PC-9 (cell line): ENCODE results near the gene PLEKHA7. TPM values are rescaled to one million over a fixed set of nuclear protein-coding genes. Genes with fewer than 3 reads are reported as not detected.

Source experiments
- BruUV-seq: library from RNA; stranded (reverse); fragments of 400-500 nt; replicated peaks from 2 replicates; lab custom pipeline; 2021; lab: Mats Ljungman, UMichigan
- CTCF ChIA-PET: fragments of 300-600 bp; sonication (Branson Sonifier 250); formaldehyde crosslinking; loops from one replicate; lab custom pipeline; 2022; ENCODE audit warnings: antibody characterized with exemption; lab: Charles Lee
- POLR2A ChIA-PET: fragments of 300-600 bp; sonication (Branson Sonifier 250); formaldehyde crosslinking; loops from one replicate; lab custom pipeline; 2022; ENCODE audit warnings: antibody characterized with exemption; ENCODE audit not compliant: unreplicated experiment; lab: Charles Lee
- DNase-seq, 2 experiments: peaks; one replicate each; pipeline versions ENCODE4 v3.0.0 to v3.0.0-alpha.2; 2015 to 2022; ENCODE audit warnings: mixed read lengths in 1 of 2
- H2AFZ ChIP-seq: fragments of 200-600 bp; sonication (generic); 2 replicates; pipeline ENCODE4 v1.8.1; 2017; ENCODE audit warnings: antibody characterized with exemption
- H3F3A ChIP-seq: fragments of 200-600 bp; sonication (generic); 2 replicates; pipeline ENCODE4 v1.8.1; 2017; ENCODE audit warnings: antibody characterized with exemption, mild to moderate bottlenecking, low read depth; ENCODE audit not compliant: insufficient read depth
- H3K27ac ChIP-seq: fragments of 200-600 bp; sonication (generic); 2 replicates; pipeline ENCODE4 v1.6.1; 2016; ENCODE audit warnings: mixed run types
- H3K27me3 ChIP-seq: fragments of 200-600 bp; sonication (generic); 2 replicates; pipeline ENCODE4 v1.6.1; 2016; ENCODE audit warnings: low read depth, mixed run types; ENCODE audit not compliant: insufficient read depth
- H3K36me3 ChIP-seq: fragments of 200-600 bp; sonication (generic); 2 replicates; pipeline ENCODE4 v1.6.1; 2016; ENCODE audit warnings: low read depth, mixed run types
- H3K4me1 ChIP-seq: fragments of 200-600 bp; sonication (generic); replicated peaks from 2 replicates; pipeline ENCODE4 v1.6.1; 2016; ENCODE audit warnings: mixed run types; ENCODE audit not compliant: insufficient read depth
- H3K4me2 ChIP-seq: fragments of 200-600 bp; sonication (generic); 2 replicates; pipeline ENCODE4 v1.6.1; 2017; ENCODE audit warnings: mixed run types
- H3K4me3 ChIP-seq: fragments of 200-600 bp; sonication (generic); 2 replicates; pipeline ENCODE4 v1.6.1; 2016; ENCODE audit warnings: mixed run types
- H3K79me2 ChIP-seq: fragments of 200-600 bp; sonication (generic); 2 replicates; pipeline ENCODE4 v1.6.1; 2017; ENCODE audit warnings: low read depth, mixed run types
- H3K9me2 ChIP-seq: fragments of 200-600 bp; sonication (generic); 2 replicates; pipeline ENCODE4 v1.8.1; 2017; ENCODE audit warnings: mild to moderate bottlenecking; ENCODE audit not compliant: insufficient read depth
- H3K9me3 ChIP-seq: fragments of 200-600 bp; sonication (generic); 2 replicates; pipeline ENCODE4 v1.8.1; 2016; ENCODE audit warnings: low read depth; ENCODE audit not compliant: insufficient read depth
- H4K20me1 ChIP-seq: fragments of 200-600 bp; sonication (generic); 2 replicates; pipeline ENCODE4 v1.8.1; 2017; ENCODE audit not compliant: insufficient read depth
- EZH2 ChIP-seq: fragments of 200-600 bp; sonication (generic); IDR thresholded peaks from 2 replicates; pipeline ENCODE4 v1.8.0; 2017; ENCODE audit warnings: antibody characterized with exemption, low read depth
- intact Hi-C: fragments of 100-400 bp; cut with micrococcal nuclease; formaldehyde crosslinking; loops from one replicate; pipeline ENCODE4 v1.10.0; 2022; ENCODE audit not compliant: unreplicated experiment
- total RNA-seq: library from RNA; stranded (reverse); gene quantifications from 2 replicates; pipeline ENCODE4 v1.2.3, GENCODE V29; 2021
- TF ChIP-seq, protein P1 (sequence below): fragments of 200-600 bp; sonication (generic); conservative IDR thresholded peaks from 2 replicates; pipeline ENCODE4 v1.6.1; 2017; ENCODE audit warnings: mixed run types, antibody characterized with exemption, mild to moderate bottlenecking, moderate library complexity

PLEKHA7 gene
- total RNA-seq, 1 experiment from 2014 or later, result 26.9 TPM

DNA sequence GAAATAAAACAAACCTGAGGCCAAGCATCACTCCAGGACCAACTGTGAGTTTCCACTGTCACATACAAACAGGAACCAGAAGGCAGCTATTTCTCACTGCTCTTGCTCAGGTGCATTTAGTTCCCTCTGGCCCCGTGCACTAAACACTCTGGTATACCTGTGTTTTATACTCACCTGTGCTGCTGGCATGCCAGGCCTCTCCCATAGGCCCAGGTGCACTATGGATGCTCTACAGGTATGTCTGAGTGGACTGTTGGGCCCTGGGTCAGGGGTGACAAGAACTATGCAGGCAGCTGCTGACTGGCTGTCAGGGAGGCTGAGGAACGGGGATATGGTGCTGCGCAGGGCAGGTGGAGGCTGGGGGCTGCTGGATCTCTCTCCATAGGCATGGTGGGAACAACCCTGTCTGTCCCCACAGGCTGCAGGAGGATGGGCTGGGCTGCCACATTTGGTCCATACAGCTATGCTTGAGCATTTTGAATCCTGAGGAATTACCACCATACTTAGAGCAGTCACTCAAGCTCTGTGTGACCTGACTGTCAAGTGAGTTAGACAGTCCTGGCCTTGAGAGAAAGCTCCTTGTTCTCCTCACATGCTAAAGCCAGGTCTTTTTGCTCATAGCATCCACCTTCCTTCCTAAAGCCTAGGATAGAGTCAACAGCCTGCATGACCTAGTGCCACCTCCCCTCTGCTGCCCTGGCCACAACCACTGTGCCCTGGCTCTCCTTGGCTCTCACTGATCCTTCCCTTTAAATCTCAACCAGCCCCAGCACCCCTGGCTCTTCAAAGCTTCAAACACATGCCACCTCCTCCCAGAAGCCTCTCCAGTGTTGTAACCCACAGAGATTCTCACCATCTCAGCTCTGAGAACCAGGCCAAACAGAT lies 202.8 kb downstream of the PLEKHA7 start:
- H3K9me3 ChIP-seq, result no peaks in the 10 kb centered on the region
- no peak overlapping the region for H3K27ac ChIP-seq
- peaks cover 20% of the 10 kb centered on the region for H3K4me1 ChIP-seq
- DNase-seq, result no peak
- H3K4me3 ChIP-seq, result no peak overlapping the region
- no peaks in the 10 kb centered on the region for H3K79me2 ChIP-seq
- no peaks in the 10 kb centered on the region for H4K20me1 ChIP-seq
- intact Hi-C loops, result no loop called here
- no peaks in the 10 kb centered on the region for H3K9me2 ChIP-seq
- no peaks in the 10 kb centered on the region for H3K27me3 ChIP-seq
- no peak for TF ChIP-seq EZH2
- TF ChIP-seq, protein P1, sequence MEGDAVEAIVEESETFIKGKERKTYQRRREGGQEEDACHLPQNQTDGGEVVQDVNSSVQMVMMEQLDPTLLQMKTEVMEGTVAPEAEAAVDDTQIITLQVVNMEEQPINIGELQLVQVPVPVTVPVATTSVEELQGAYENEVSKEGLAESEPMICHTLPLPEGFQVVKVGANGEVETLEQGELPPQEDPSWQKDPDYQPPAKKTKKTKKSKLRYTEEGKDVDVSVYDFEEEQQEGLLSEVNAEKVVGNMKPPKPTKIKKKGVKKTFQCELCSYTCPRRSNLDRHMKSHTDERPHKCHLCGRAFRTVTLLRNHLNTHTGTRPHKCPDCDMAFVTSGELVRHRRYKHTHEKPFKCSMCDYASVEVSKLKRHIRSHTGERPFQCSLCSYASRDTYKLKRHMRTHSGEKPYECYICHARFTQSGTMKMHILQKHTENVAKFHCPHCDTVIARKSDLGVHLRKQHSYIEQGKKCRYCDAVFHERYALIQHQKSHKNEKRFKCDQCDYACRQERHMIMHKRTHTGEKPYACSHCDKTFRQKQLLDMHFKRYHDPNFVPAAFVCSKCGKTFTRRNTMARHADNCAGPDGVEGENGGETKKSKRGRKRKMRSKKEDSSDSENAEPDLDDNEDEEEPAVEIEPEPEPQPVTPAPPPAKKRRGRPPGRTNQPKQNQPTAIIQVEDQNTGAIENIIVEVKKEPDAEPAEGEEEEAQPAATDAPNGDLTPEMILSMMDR, result no peak
- H3K36me3 ChIP-seq, result 0 out of 2 replicates have a peak, but pooled peaks cover 3% of the 10 kb centered on the region
- ChIA-PET CTCF (interaction anchor here (0.5 to 1.9 kb wide), 2 partner anchors 9 to 253 kb away, joined by 5 read pairs; no protein-coding TSS in a partner anchor), POLR2A (no interaction called here)
- no peak overlapping the region for H3K4me2 ChIP-seq
- H2AFZ ChIP-seq, result no peak overlapping the region
- no TSS peak for BruUV-seq
- H3F3A ChIP-seq, result peaks cover 14% of the 10 kb centered on the region

DNA sequence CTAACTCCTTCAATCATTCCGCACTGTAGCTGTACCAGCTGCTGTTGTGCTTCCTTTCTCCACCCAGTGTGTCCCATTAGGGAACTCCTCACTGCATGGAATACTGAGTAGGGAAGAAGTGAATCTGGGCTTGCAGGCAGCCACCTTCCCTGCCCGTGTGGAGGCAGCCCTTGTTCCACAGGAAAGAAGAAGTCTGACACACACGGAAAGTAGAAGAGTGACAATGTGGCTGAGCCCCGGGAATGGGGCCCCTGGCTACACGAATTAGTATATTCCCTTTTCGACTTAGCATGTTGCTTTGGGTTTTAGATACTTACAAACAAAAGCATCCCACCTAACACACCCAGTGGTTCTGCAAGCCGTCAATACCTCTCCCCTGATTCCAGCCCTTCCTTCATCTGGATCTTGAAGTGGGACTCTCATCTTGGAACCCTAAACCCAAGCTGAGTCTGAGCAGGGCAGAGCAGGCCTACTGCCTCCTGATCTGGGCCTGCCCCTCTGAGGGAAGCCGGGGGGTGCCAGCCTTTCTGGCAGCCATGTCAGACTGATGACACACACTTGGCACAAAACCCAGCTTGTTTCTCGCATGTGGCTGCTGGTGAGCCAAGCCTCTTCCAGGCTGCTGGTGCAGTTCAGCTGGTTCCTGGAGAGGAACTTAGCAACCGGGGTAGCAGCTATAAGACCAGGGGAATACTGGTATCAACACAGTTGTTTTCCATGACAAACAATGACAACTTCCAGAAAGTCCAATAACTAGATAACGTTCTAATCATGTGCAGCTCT lies 204.1 kb downstream of the PLEKHA7 start:
- no peaks in the 10 kb centered on the region for H4K20me1 ChIP-seq
- H3K79me2 ChIP-seq, result no peaks in the 10 kb centered on the region
- ChIA-PET CTCF (interaction anchor here (1.9 kb wide), 1 partner anchor 10 kb away, joined by 5 read pairs; no protein-coding TSS in a partner anchor), POLR2A (interaction anchor here (0.6 kb wide), 2 partner anchors 11 to 1630 kb away, joined by 3 to 4 read pairs; no protein-coding TSS in a partner anchor)
- peaks cover 27% of the 10 kb centered on the region for H3F3A ChIP-seq
- BruUV-seq, result no TSS peak
- no peaks in the 10 kb centered on the region for H3K9me3 ChIP-seq
- H3K9me2 ChIP-seq, result no peaks in the 10 kb centered on the region
- TF ChIP-seq EZH2, result no peak
- TF ChIP-seq, protein P1, result no peak
- no peak overlapping the region for H3K4me3 ChIP-seq
- intact Hi-C loops, result no loop called here
- no peak overlapping the region for H3K27ac ChIP-seq
- H3K27me3 ChIP-seq, result no peaks in the 10 kb centered on the region
- H3K36me3 ChIP-seq, result 0 out of 2 replicates have a peak, but pooled peaks cover 3% of the 10 kb centered on the region
- H3K4me1 ChIP-seq, result peaks cover 33% of the 10 kb centered on the region
- DNase-seq, result peak; percentile 29 to 48
- no peak overlapping the region for H3K4me2 ChIP-seq
- no peak overlapping the region for H2AFZ ChIP-seq

DNA sequence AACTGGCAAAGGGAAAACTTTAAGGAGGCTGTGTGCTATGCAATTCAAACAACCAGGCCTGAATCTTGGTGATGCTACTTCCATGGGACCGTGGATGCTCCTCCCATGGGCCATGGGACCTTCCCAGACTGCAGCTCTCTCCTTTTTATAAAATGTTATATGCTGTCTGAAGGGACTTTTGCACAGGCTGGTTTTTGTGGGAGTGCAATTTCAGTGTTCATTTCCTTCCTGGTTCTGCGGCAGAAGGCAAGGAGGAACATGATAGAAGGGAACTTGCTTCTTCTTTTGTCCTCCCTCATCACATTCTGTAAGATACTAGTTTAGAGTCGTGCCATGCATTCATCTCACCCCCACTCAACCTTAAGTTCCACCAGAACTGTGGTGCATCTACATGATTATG lies 206.9 kb downstream of the PLEKHA7 start:
- CTCF ChIA-PET, result no interaction called here
- BruUV-seq, result no TSS peak
- POLR2A ChIA-PET, result no interaction called here
- peak overlapping the region; percentile 69 for H3K27ac ChIP-seq
- intact Hi-C loops, result no loop called here
- DNase-seq, result no peak
- H2AFZ ChIP-seq, result no peak overlapping the region
- TF ChIP-seq, protein P1, result no peak
- no peak for TF ChIP-seq EZH2
- peaks cover 29% of the 10 kb centered on the region for H3F3A ChIP-seq
- H3K36me3 ChIP-seq, result no peaks in the 10 kb centered on the region
- H3K27me3 ChIP-seq, result no peaks in the 10 kb centered on the region
- H3K4me1 ChIP-seq, result peaks cover 46% of the 10 kb centered on the region
- H4K20me1 ChIP-seq, result no peaks in the 10 kb centered on the region
- no peaks in the 10 kb centered on the region for H3K9me2 ChIP-seq
- no peaks in the 10 kb centered on the region for H3K9me3 ChIP-seq
- no peak overlapping the region for H3K4me3 ChIP-seq
- H3K4me2 ChIP-seq, result peak overlapping the region; percentile 74
- no peaks in the 10 kb centered on the region for H3K79me2 ChIP-seq
